DMS153 treated with DMSO at 0.1 percent for 48 hours (cell line): ENCODE measurements around the gene RLIM.
"Not testable (repeated sequence)": the region's sequence is repeated elsewhere in the genome, so short reads cannot be mapped to it uniquely, and the experiment has no call there.

ENCODE experiments used
- DNase-seq: peaks from one replicate; lab custom pipeline; 2025; ENCODE audit not compliant: unreplicated experiment; lab: John Stamatoyannopoulos, UW

Gene RLIM, protein sequence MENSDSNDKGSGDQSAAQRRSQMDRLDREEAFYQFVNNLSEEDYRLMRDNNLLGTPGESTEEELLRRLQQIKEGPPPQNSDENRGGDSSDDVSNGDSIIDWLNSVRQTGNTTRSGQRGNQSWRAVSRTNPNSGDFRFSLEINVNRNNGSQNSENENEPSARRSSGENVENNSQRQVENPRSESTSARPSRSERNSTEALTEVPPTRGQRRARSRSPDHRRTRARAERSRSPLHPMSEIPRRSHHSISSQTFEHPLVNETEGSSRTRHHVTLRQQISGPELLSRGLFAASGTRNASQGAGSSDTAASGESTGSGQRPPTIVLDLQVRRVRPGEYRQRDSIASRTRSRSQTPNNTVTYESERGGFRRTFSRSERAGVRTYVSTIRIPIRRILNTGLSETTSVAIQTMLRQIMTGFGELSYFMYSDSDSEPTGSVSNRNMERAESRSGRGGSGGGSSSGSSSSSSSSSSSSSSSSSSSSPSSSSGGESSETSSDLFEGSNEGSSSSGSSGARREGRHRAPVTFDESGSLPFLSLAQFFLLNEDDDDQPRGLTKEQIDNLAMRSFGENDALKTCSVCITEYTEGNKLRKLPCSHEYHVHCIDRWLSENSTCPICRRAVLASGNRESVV

DNA sequence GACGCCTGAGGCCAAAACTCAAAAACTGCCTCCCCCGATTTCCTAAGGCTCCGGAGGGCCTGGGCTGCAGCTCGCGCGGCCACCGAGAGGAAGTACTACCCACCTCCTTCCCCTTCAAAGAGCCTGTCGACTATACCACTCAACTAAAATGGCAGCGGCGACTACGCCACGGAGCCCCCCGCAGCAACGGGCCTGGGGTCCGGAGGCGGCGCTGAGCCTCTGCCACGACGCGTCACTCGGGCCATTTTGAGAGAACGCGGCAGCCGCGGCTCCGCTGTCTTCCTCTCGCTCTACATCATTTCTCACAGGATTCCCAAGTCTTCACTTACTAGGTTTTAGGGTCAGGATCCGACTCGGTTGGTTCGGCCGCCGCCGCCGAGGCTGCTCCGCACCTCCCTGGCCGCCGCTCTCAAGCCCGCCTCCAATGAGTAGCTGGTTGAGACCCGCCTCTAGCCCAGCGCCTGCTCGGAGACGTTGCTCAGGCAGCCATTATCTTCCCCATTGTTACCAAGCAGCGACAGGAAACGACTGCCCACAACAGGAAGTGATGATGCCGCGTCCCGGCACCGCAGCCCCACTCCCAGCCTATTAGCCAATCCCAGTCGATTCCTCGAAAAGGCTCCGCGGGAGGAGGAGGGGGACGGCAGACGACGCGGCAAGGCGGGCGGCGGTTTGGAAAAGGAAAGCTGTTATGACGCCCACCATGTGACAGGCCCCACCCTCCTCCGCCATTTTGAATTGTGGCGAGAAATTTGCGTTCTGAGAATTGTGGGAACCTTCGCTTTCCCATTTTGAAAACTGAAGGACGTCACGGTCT is at the start of gene RLIM:
TSS of gene RLIM (minus strand) at position 532 of the 817 bp plus-strand sequence. CDS start 18,647 bp downstream, outside the sequence.
- peak; percentile 66 for DNase-seq

DNA sequence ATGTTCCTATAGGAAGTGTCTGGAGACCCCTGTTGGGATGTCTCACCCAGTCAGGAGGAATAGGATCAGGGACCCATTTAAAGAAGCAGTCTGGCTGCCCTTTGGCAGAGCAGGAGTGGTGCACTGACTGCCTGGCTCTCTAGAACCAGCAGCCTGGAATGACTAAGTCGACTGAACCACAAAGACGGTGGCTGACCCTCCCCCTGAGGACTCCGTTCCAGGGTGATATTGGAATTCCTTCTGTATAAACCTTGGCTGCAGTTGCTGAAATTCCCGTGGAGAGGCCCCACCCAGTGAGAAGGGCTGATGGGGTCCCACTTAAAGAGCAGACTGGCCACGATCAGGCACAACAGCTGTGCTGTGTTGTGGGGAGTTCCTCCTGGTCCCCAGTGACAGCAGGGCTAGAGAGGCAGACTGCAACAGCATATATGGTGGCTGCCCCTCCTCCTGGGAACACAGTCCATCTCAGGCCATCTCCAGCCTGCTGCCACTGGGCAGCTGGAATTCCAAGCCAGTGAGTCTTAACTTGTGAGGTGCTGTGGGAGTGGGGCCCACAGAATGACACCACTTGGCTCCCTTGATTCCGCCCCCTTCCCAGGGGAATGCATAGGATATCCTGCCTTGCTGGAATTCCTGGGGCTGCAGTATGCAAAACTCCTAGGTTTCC is 41.8 kb upstream of the RLIM start:
- DNase-seq: no peak

DNA sequence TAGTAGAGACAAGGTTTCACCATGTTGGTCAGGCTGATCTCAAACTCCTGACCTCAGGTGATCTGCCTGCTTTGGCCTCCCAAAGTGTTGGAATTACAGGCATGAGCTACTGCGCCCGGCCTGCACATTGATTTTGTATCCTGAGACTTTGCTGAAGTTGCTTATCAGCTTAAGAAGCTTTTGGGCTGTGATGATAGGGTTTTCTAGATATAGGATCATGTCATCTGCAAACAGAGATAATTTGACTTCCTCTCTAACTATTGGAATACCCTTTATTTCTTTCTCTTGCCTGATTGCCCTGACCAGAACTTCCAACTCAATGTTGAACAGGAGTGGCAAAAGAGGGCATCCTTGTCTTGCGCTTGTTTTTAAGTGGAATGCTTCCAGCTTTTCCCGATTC is 40.5 kb upstream of the RLIM start:
- not testable (repeated sequence) for DNase-seq

DNA sequence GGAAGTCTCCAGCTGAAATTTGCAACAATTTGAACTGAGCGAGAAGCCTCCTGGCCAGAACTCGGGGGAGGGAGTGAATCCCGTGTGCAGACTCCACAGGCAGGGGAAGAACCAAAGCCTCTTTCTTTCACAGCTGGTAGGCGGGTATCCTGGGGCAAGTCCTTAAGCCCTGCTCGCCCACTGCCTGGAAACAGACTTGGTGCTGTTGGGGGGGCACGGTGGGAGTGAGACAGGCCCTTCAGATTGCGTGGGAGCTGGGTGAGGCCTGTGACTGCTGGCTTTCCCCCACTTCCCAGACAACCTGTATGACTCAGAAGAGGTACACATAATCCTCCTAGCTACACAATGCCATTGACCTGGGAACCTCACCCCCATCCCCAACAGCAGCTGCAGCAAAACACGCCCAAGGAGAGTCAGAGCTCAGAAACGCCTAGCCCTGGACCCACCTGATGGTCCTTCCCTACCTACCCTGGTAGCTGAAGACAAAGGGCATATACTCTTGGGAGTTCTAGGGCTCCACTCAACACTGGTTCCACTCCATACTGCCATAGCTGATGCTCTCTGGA is 22.4 kb upstream of the RLIM start:
- no peak for DNase-seq

DNA sequence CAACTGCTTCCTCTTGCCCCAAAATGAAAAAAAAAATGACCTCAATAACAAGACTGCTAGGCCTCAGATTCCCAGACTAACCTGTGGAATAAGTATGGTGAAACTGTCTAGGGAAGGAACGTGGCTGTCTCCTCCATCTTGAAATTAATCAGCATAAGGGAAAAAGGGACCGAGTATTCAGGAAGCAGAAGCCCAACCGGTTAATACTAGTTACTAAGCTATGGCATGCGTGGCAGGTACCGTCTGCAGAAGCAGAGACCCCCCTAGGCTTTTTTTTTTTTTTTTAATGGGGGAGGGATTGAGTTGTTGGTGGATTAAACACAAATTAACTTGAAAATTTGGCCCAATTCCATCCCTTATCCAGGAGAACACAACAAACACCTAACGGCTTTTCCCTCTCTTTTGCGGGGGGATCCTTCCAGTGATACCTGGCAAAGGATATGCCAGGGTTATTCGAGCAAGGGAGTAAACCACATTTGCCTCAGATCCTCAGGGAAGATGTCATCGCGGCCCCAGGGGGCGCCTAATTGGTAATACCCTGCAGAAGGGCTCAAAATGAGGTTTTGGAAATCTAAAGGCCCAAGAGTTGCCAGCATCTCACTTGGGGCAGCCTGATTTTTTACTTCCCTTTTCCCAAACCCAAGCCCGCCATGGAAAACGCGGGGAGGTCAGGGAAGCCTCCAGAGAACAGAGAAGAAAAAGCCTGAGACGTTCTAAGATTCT is 893 bp downstream of the RLIM start:
- DNase-seq: no peak

DNA sequence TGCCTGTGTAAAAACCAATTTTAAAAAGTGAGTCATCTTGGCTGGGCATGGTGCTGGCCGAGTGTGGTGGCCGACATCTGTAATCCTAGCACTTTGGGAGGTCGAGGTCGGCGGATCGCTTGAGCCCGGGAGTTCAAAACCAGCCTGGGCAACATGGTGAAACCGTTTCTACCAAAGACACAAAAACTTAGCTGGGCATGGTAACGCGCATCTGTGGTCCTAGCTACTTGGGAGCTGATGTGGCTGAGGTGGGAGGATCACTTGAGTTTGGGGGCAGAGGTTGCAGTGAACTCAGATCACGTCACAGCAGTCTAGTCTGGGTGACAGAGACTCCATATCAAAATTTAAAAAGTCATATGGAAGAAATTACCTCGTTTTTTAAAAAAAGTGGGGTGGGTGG is 7.6 kb downstream of the RLIM start:
- no peak for DNase-seq

- no peak for DNase-seq
Observed at GRCh38 chrX:74606342-74606741, 8.1 kb downstream of the RLIM start.

- DNase-seq: no peak
Observed at GRCh38 chrX:74603040-74603439, 11.4 kb downstream of the RLIM start.

GRCh38 chrX:74602142-74602541 is 12.3 kb downstream of the RLIM start:
- no peak for DNase-seq

GRCh38 chrX:74593593-74593992 is 20.8 kb downstream of the RLIM start:
- no peak for DNase-seq

GRCh38 chrX:74585766-74586165 is 28.7 kb downstream of the RLIM start:
- DNase-seq: no peak

GRCh38 chrX:74579597-74580198 is 34.7 kb downstream of the RLIM start:
- DNase-seq: no peak

DNA sequence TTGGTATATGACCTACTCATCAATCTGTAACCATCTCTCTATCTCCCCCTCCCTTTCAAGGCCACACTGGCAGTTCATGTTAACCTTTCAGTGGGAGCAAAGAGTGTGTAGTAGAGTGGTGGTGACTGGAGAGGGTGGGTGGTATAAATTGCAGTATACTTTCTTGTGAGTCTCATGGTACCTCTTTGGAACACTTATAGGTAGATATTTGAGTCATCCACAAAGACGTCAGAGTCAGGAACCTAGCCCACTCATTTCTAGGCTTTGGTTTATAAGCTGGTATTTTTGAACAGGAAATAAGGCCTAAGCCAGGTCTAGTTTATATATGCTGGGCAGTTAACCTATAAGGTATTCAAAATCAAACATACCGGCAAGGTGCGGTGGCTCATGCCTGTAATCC is 36.3 kb downstream of the RLIM start:
- no peak for DNase-seq

- no peak for DNase-seq
Observed at GRCh38 chrX:74557378-74557777, 57.0 kb downstream of the RLIM start.

GRCh38 chrX:74551934-74552333 is 62.5 kb downstream of the RLIM start:
- no peak for DNase-seq

GRCh38 chrX:74550295-74550802 is 64.1 kb downstream of the RLIM start:
- DNase-seq: peak; percentile 30

- DNase-seq: no peak
Observed at GRCh38 chrX:74546984-74547383, 67.4 kb downstream of the RLIM start.

- no peak for DNase-seq
Observed at GRCh38 chrX:74545880-74546523, 68.4 kb downstream of the RLIM start.

GRCh38 chrX:74540635-74541249 is 73.7 kb downstream of the RLIM start:
- no peak for DNase-seq
